ENCODE data around the gene TNFAIP8.

TNFAIP8 gene

GRCh38 chr5:119344231-119344630, 11.6 kb upstream of the TNFAIP8 start:
- H3K4me1 ChIP-seq (ENCODE audit: control insufficient read depth, insufficient read depth, low read length, poor library complexity, severe bottlenecking) = peaks cover 76% of the 10 kb centered on the region
- no peak overlapping the region for H3K4me3 ChIP-seq (ENCODE audit: insufficient read depth, low read depth, low read length, poor library complexity, severe bottlenecking)
- no peak for DNase-seq
- H3K27ac ChIP-seq (ENCODE audit: insufficient read depth, low read length, poor library complexity, severe bottlenecking) = peak overlapping the region; percentile 61
- H3K27me3 ChIP-seq (replicated peaks; ENCODE audit: control insufficient read depth, insufficient read depth, low read length, poor library complexity, severe bottlenecking) = no peaks in the 10 kb centered on the region
- H3K9me3 ChIP-seq (ENCODE audit: control insufficient read depth, low read length) = no peaks in the 10 kb centered on the region
- no peaks in the 10 kb centered on the region for H3K36me3 ChIP-seq (ENCODE audit: control insufficient read depth, insufficient read depth, low read length)

DNA sequence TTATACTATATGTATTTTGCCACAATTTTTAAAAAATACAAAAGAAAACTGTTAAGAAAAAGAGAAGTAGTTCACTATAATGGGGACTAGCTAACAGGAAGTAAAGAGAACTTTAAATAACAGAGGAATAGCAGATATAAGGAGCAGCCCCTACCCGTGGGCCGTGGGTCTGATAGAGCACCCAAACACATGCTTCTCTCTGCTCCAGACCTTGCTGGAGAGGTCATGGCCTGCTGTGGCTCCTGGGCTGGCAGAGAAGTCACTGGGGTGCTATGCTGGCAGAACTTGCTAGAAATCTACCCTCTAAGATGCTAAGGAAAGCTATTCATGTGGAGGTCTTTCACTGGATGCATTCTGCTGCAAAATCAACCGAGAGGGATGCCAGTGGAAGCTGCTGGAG, 10.0 kb upstream of the TNFAIP8 start:
- peaks cover 61% of the 10 kb centered on the region for H3K4me1 ChIP-seq (ENCODE audit: control insufficient read depth, insufficient read depth, low read length, poor library complexity, severe bottlenecking)
- no peak for DNase-seq
- H3K27ac ChIP-seq (ENCODE audit: insufficient read depth, low read length, poor library complexity, severe bottlenecking) = peak overlapping the region; percentile 44
- no peaks in the 10 kb centered on the region for H3K36me3 ChIP-seq (ENCODE audit: control insufficient read depth, insufficient read depth, low read length)
- H3K27me3 ChIP-seq (replicated peaks; ENCODE audit: control insufficient read depth, insufficient read depth, low read length, poor library complexity, severe bottlenecking) = no peaks in the 10 kb centered on the region
- H3K9me3 ChIP-seq (ENCODE audit: control insufficient read depth, low read length) = no peaks in the 10 kb centered on the region
- H3K4me3 ChIP-seq (ENCODE audit: insufficient read depth, low read depth, low read length, poor library complexity, severe bottlenecking) = no peak overlapping the region

DNA sequence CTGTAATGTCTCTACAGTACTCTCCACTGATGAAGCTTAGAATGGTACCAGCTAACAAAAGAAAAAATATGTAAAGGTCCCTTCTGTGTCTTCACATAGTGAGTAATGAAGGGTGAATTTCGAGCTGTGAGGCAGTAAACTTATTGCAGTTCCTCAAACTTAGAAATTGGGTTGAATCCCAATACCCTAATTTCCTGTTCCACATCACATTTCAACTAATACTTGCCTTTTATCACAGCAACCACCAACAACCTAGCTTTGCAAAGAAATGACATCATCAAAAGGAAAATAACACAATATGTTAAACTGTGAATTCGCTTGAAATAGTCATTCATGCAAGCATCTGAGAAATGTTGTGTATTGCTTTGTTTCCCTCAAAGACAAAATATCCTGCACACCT, 9.4 kb upstream of the TNFAIP8 start:
- DNase-seq = no peak

GRCh38 chr5:119347574-119347973, 8.2 kb upstream of the TNFAIP8 start:
- Histone ChIP-seq H3K9me3 (ENCODE audit: control insufficient read depth, low read length) (no peaks in the 10 kb centered on the region), H3K36me3 (ENCODE audit: control insufficient read depth, insufficient read depth, low read length) (no peaks in the 10 kb centered on the region), H3K4me3 (ENCODE audit: insufficient read depth, low read depth, low read length, poor library complexity, severe bottlenecking) (no peak overlapping the region), H3K27me3 (replicated peaks; ENCODE audit: control insufficient read depth, insufficient read depth, low read length, poor library complexity, severe bottlenecking) (no peaks in the 10 kb centered on the region), H3K27ac (ENCODE audit: insufficient read depth, low read length, poor library complexity, severe bottlenecking) (peak overlapping the region; percentile 21), H3K4me1 (ENCODE audit: control insufficient read depth, insufficient read depth, low read length, poor library complexity, severe bottlenecking) (peaks cover 56% of the 10 kb centered on the region)
- no peak for DNase-seq

More for the DNA sequence above, 9.4 kb upstream of the TNFAIP8 start:
- H3K9me3 ChIP-seq (ENCODE audit: control insufficient read depth, low read length) = no peaks in the 10 kb centered on the region
- H3K4me3 ChIP-seq (ENCODE audit: insufficient read depth, low read depth, low read length, poor library complexity, severe bottlenecking) = no peak overlapping the region
- H3K27ac ChIP-seq (ENCODE audit: insufficient read depth, low read length, poor library complexity, severe bottlenecking) = peak overlapping the region; percentile 44
- no peaks in the 10 kb centered on the region for H3K27me3 ChIP-seq (replicated peaks; ENCODE audit: control insufficient read depth, insufficient read depth, low read length, poor library complexity, severe bottlenecking)
- H3K4me1 ChIP-seq (ENCODE audit: control insufficient read depth, insufficient read depth, low read length, poor library complexity, severe bottlenecking) = peaks cover 59% of the 10 kb centered on the region
- H3K36me3 ChIP-seq (ENCODE audit: control insufficient read depth, insufficient read depth, low read length) = no peaks in the 10 kb centered on the region

DNA sequence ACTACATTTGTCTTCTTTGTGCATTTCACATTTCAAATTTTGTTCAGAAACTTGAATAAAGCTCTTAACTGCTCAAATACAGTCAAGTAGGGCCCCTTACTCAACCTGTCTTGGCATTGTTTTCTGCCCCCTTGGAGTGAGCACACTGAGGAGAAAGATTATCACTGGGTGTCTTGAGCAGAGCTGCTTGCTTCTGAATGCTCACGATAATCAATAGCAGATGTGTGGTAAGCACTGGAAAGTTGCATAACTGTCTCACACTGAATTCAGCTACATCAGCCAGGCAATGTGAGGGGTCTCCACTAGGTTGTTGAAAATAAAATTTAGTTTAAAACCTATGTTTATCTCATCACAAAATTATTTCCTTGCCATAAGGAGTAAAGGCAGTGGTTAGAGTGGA, 7.8 kb upstream of the TNFAIP8 start:
- H3K36me3 ChIP-seq (ENCODE audit: control insufficient read depth, insufficient read depth, low read length) = no peaks in the 10 kb centered on the region
- H3K4me1 ChIP-seq (ENCODE audit: control insufficient read depth, insufficient read depth, low read length, poor library complexity, severe bottlenecking) = peaks cover 54% of the 10 kb centered on the region
- H3K4me3 ChIP-seq (ENCODE audit: insufficient read depth, low read depth, low read length, poor library complexity, severe bottlenecking) = no peak overlapping the region
- H3K9me3 ChIP-seq (ENCODE audit: control insufficient read depth, low read length) = no peaks in the 10 kb centered on the region
- H3K27me3 ChIP-seq (replicated peaks; ENCODE audit: control insufficient read depth, insufficient read depth, low read length, poor library complexity, severe bottlenecking) = no peaks in the 10 kb centered on the region
- H3K27ac ChIP-seq (ENCODE audit: insufficient read depth, low read length, poor library complexity, severe bottlenecking) = peak overlapping the region; percentile 21
- DNase-seq = no peak

DNA sequence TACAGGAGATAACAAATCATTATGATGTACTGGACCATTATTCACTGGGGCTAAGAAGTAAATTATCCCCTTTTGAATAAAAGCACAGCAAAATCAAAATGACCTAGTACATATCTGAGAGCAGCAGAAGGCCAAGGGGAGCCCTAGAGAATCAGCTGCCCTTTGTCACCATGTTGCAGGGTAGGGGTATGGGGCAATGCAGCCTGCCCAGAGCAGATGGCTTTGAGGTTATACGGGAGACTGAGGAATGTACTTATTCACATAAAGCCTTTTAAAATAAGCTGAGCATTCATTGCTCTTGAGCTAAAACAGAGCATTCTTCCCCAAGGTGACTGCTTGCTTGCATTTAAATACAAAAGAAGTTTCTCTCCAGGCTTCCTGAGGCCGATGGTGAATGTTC, 2.6 kb upstream of the TNFAIP8 start:
- H3K27me3 ChIP-seq (replicated peaks; ENCODE audit: control insufficient read depth, insufficient read depth, low read length, poor library complexity, severe bottlenecking) = no peaks in the 10 kb centered on the region
- peak overlapping the region; percentile 33 for H3K4me3 ChIP-seq (ENCODE audit: insufficient read depth, low read depth, low read length, poor library complexity, severe bottlenecking)
- H3K4me1 ChIP-seq (ENCODE audit: control insufficient read depth, insufficient read depth, low read length, poor library complexity, severe bottlenecking) = peaks cover 46% of the 10 kb centered on the region
- no peaks in the 10 kb centered on the region for H3K36me3 ChIP-seq (ENCODE audit: control insufficient read depth, insufficient read depth, low read length)
- no peak for DNase-seq
- H3K9me3 ChIP-seq (ENCODE audit: control insufficient read depth, low read length) = no peaks in the 10 kb centered on the region
- H3K27ac ChIP-seq (ENCODE audit: insufficient read depth, low read length, poor library complexity, severe bottlenecking) = peak overlapping the region; percentile 76

GRCh38 chr5:119353686-119354366, 2.0 kb upstream of the TNFAIP8 start:
- peak overlapping the region; percentile 33 for H3K4me3 ChIP-seq (ENCODE audit: insufficient read depth, low read depth, low read length, poor library complexity, severe bottlenecking)
- no peak for DNase-seq
- no peaks in the 10 kb centered on the region for H3K36me3 ChIP-seq (ENCODE audit: control insufficient read depth, insufficient read depth, low read length)
- H3K27ac ChIP-seq (ENCODE audit: insufficient read depth, low read length, poor library complexity, severe bottlenecking) = peak overlapping the region; percentile 76
- H3K27me3 ChIP-seq (replicated peaks; ENCODE audit: control insufficient read depth, insufficient read depth, low read length, poor library complexity, severe bottlenecking) = no peaks in the 10 kb centered on the region
- H3K9me3 ChIP-seq (ENCODE audit: control insufficient read depth, low read length) = no peaks in the 10 kb centered on the region
- H3K4me1 ChIP-seq (ENCODE audit: control insufficient read depth, insufficient read depth, low read length, poor library complexity, severe bottlenecking) = peaks cover 51% of the 10 kb centered on the region

- Histone ChIP-seq H3K4me1 (ENCODE audit: control insufficient read depth, insufficient read depth, low read length, poor library complexity, severe bottlenecking) (peaks cover 56% of the 10 kb centered on the region), H3K4me3 (ENCODE audit: insufficient read depth, low read depth, low read length, poor library complexity, severe bottlenecking) (peak overlapping the region; percentile 66), H3K27me3 (replicated peaks; ENCODE audit: control insufficient read depth, insufficient read depth, low read length, poor library complexity, severe bottlenecking) (no peaks in the 10 kb centered on the region), H3K27ac (ENCODE audit: insufficient read depth, low read length, poor library complexity, severe bottlenecking) (peak overlapping the region; percentile 76), H3K9me3 (ENCODE audit: control insufficient read depth, low read length) (no peaks in the 10 kb centered on the region), H3K36me3 (ENCODE audit: control insufficient read depth, insufficient read depth, low read length) (no peaks in the 10 kb centered on the region)
- DNase-seq = no peak
These were observed 1.1 kb upstream of the TNFAIP8 start for GRCh38 chr5:119354537-119355243.

GRCh38 chr5:119355244-119355638, 578 bp upstream of the TNFAIP8 start:
- Histone ChIP-seq H3K27ac (ENCODE audit: insufficient read depth, low read length, poor library complexity, severe bottlenecking) (peak overlapping the region; percentile 76), H3K36me3 (ENCODE audit: control insufficient read depth, insufficient read depth, low read length) (no peaks in the 10 kb centered on the region), H3K4me1 (ENCODE audit: control insufficient read depth, insufficient read depth, low read length, poor library complexity, severe bottlenecking) (peaks cover 61% of the 10 kb centered on the region), H3K4me3 (ENCODE audit: insufficient read depth, low read depth, low read length, poor library complexity, severe bottlenecking) (peak overlapping the region; percentile 66), H3K9me3 (ENCODE audit: control insufficient read depth, low read length) (no peaks in the 10 kb centered on the region), H3K27me3 (replicated peaks; ENCODE audit: control insufficient read depth, insufficient read depth, low read length, poor library complexity, severe bottlenecking) (no peaks in the 10 kb centered on the region)
- DNase-seq = peak in 1 of 3 donors; percentile 50

DNA sequence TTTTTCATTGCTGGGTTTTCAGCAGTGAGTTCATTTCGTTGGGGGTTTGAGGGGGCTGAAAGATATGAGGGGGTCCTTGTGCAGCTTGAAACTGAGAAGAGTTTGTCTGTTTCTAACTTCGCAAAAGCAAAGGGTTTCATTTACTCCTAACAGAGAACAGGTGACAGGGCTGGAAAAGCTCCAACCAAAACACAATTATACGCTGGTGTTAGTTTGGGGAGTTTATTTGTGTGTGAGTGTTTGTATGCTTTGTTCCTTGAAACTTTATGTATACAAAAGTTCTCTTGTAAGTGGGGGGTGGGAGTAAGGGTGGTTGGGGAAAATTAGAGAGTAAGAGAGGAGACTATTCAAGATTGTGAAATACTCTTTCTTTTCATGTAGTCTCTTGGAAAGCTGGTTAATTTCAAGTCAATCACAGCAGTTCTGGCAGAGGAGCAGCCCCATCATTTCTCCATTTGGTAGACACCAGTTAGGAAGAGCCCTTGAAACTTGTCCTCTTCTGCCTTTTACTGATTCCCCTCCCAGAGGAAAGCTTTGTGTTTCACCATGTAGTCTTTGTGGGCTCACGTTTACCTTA, 881 bp downstream of the TNFAIP8 start:
- DNase-seq = no peak
- Histone ChIP-seq H3K27me3 (replicated peaks; ENCODE audit: control insufficient read depth, insufficient read depth, low read length, poor library complexity, severe bottlenecking) (no peaks in the 10 kb centered on the region), H3K27ac (ENCODE audit: insufficient read depth, low read length, poor library complexity, severe bottlenecking) (peak overlapping the region; percentile 76), H3K4me3 (ENCODE audit: insufficient read depth, low read depth, low read length, poor library complexity, severe bottlenecking) (peak overlapping the region; percentile 66), H3K9me3 (ENCODE audit: control insufficient read depth, low read length) (no peaks in the 10 kb centered on the region), H3K36me3 (ENCODE audit: control insufficient read depth, insufficient read depth, low read length) (no peaks in the 10 kb centered on the region), H3K4me1 (ENCODE audit: control insufficient read depth, insufficient read depth, low read length, poor library complexity, severe bottlenecking) (peaks cover 72% of the 10 kb centered on the region)

Measured in effector memory CD4-positive, alpha-beta T cell (primary cell).